ENCODE measurements around the gene HIBCH. TPM values are rescaled to one million over a fixed set of nuclear protein-coding genes. Genes with fewer than 3 reads are reported as not detected.

HIBCH gene
- total RNA-seq, 1 experiment from 2014 or later: 24.7 TPM

GRCh38 chr2:190365499-190366204 lies 46.0 kb upstream of the HIBCH start:
- TF ChIP-seq SIN3A (IDR thresholded peaks at IDR 0.05; ENCODE audit: low read depth) (no peak), POLR2A (IDR thresholded peaks at IDR 0.05; ENCODE audit: borderline replicate concordance, extremely low read depth, insufficient read depth, insufficient read length) (no peak), POLR2AphosphoS5 (IDR thresholded peaks at IDR 0.05; ENCODE audit: low read depth, low read length) (no peak)
- ATAC-seq (no peak), DNase-seq (ENCODE audit: low read depth, low spot score) (no peak)
- no peaks in the 10 kb centered on the region for H3K27me3 ChIP-seq (ENCODE audit: insufficient read depth, low read length)
- no TSS peak for BruUV-seq (replicated peaks)
- H3K27ac ChIP-seq (ENCODE audit: low read depth, low read length): no peak overlapping the region
- H3K9ac ChIP-seq (ENCODE audit: low read length): no peak overlapping the region
- H3K4me2 ChIP-seq (ENCODE audit: low read length): no peak overlapping the region
- intact Hi-C loops (cut with micrococcal nuclease): no loop called here
- ChIA-PET RAD21 (ENCODE audit: low non-redundant PET in 1 of 2, low total read pairs in 2 of 2, uncharacterized antibody in 2 of 2, unreplicated experiment in 2 of 2) (no interaction called here), POLR2A (no interaction called here), CTCF (no interaction called here)
- no peaks in the 10 kb centered on the region for H4K20me1 ChIP-seq (ENCODE audit: insufficient read depth)
- no peaks in the 10 kb centered on the region for H3K9me3 ChIP-seq (ENCODE audit: control insufficient read depth in 1 of 2, insufficient read depth in 1 of 2, low read depth in 1 of 2, low read length in 2 of 2)
- H3K4me1 ChIP-seq (ENCODE audit: control insufficient read depth in 1 of 2, insufficient read depth in 2 of 2, low read length in 2 of 2): no peaks in the 10 kb centered on the region
- no peak overlapping the region for H2AFZ ChIP-seq (ENCODE audit: low read depth, low read length, poor library complexity, severe bottlenecking)
- H3K4me3 ChIP-seq (replicated peaks in 1 of 2; ENCODE audit: low read depth in 1 of 2, low read length in 2 of 2): no peak overlapping the region
- H3K36me3 ChIP-seq (ENCODE audit: control insufficient read depth in 1 of 2, insufficient read depth in 2 of 2, low read length in 2 of 2): peaks cover 0 to 7% of the 10 kb centered on the region in 2 experiments; a peak in 1 of 4 replicates
- no peaks in the 10 kb centered on the region for H3K9me2 ChIP-seq (ENCODE audit: insufficient read depth)
- no peaks in the 10 kb centered on the region for H3K79me2 ChIP-seq (ENCODE audit: insufficient read depth, low read length)

GRCh38 chr2:190362894-190363293 lies 43.3 kb upstream of the HIBCH start:
- intact Hi-C loops (cut with micrococcal nuclease): no loop called here
- CTCF ChIA-PET: no interaction called here
- BruUV-seq (replicated peaks): no TSS peak

More at GRCh38 chr2:190362894-190363293, 43.3 kb upstream of the HIBCH start:
- no peaks in the 10 kb centered on the region for H3K9me3 ChIP-seq (ENCODE audit: control insufficient read depth in 1 of 2, insufficient read depth in 1 of 2, low read depth in 1 of 2, low read length in 2 of 2)
- H3K79me2 ChIP-seq (ENCODE audit: insufficient read depth, low read length): no peaks in the 10 kb centered on the region
- H3K27me3 ChIP-seq (ENCODE audit: insufficient read depth, low read length): no peaks in the 10 kb centered on the region
- no peaks in the 10 kb centered on the region for H4K20me1 ChIP-seq (ENCODE audit: insufficient read depth)
- H3K36me3 ChIP-seq (ENCODE audit: control insufficient read depth in 1 of 2, insufficient read depth in 2 of 2, low read length in 2 of 2): peaks cover 0 to 7% of the 10 kb centered on the region in 2 experiments; a peak in 1 of 4 replicates
- H3K4me3 ChIP-seq (replicated peaks in 1 of 2; ENCODE audit: low read depth in 1 of 2, low read length in 2 of 2): no peak overlapping the region
- DNase-seq (ENCODE audit: low read depth, low spot score) (no peak), ATAC-seq (no peak)
- RAD21 ChIA-PET (ENCODE audit: low non-redundant PET in 1 of 2, low total read pairs in 2 of 2, uncharacterized antibody in 2 of 2, unreplicated experiment in 2 of 2): no interaction called here
- H3K9me2 ChIP-seq (ENCODE audit: insufficient read depth): no peaks in the 10 kb centered on the region
- H2AFZ ChIP-seq (ENCODE audit: low read depth, low read length, poor library complexity, severe bottlenecking): no peak overlapping the region
- H3K27ac ChIP-seq (ENCODE audit: low read depth, low read length): no peak overlapping the region
- H3K4me2 ChIP-seq (ENCODE audit: low read length): no peak overlapping the region
- H3K9ac ChIP-seq (ENCODE audit: low read length): no peak overlapping the region
- no peak for TF ChIP-seq CTCF (IDR thresholded peaks at IDR 0.05 in 2 of 3, conservative IDR thresholded peaks at IDR 0.05 in 1 of 3; ENCODE audit: borderline replicate concordance in 1 of 3, insufficient read depth in 1 of 3, low read depth in 2 of 3, low read length in 2 of 3)
- TF ChIP-seq ATF3 (IDR thresholded peaks at IDR 0.05): no peak
- TF ChIP-seq POLR2A (IDR thresholded peaks at IDR 0.05; ENCODE audit: borderline replicate concordance, extremely low read depth, insufficient read depth, insufficient read length): no peak
- TF ChIP-seq TCF7L2 (IDR thresholded peaks at IDR 0.05; ENCODE audit: borderline replicate concordance, extremely low read depth, insufficient read depth, insufficient read length): no peak
- TF ChIP-seq CBX3 (IDR thresholded peaks at IDR 0.05; ENCODE audit: low read depth): no peak
- TF ChIP-seq RAD21 (IDR thresholded peaks at IDR 0.05; ENCODE audit: low read depth): no peak
- TF ChIP-seq MAX (IDR thresholded peaks at IDR 0.05): no peak
- no peaks in the 10 kb centered on the region; a peak in 2 of 4 replicates for H3K4me1 ChIP-seq (ENCODE audit: control insufficient read depth in 1 of 2, insufficient read depth in 2 of 2, low read length in 2 of 2)
- POLR2A ChIA-PET: no interaction called here

All from HCT116 (cell line).